GM23338 (cell line): ENCODE results near the gene ZMYND8. TPM values are rescaled to one million over a fixed set of nuclear protein-coding genes. Genes with fewer than 3 reads are reported as not detected.

ENCODE experiments used
- ATAC-seq: fragments of 200-7000 bp; cut with Tn5 transposase; 3 replicates; pipeline ENCODE4 v1.9.1; 2020
- DNase-seq: peaks from one replicate; pipeline ENCODE4 v3.0.0-alpha.2; 2015; ENCODE audit warnings: low spot score
- H2AFZ ChIP-seq: fragments of 200-600 bp; sonication (generic); 2 replicates; pipeline ENCODE4 v1.8.0; 2016; ENCODE audit warnings: antibody characterized with exemption, mild to moderate bottlenecking, moderate library complexity
- H3F3A ChIP-seq: fragments of 200-600 bp; sonication (generic); replicated peaks from 2 replicates; pipeline ENCODE4 v1.8.0; 2017; ENCODE audit warnings: antibody characterized with exemption, mixed run types, low read depth
- H3K27ac ChIP-seq: fragments of 200-600 bp; sonication (generic); 2 replicates; pipeline ENCODE4 v1.6.1; 2016; ENCODE audit warnings: low read depth
- H3K27me3 ChIP-seq: fragments of 200-600 bp; sonication (generic); 2 replicates; pipeline ENCODE4 v1.8.0; 2016; ENCODE audit warnings: mild to moderate bottlenecking, mixed run types, moderate library complexity; ENCODE audit not compliant: insufficient read depth
- H3K36me3 ChIP-seq: fragments of 200-600 bp; sonication (generic); 2 replicates; pipeline ENCODE4 v1.8.0; 2016; ENCODE audit warnings: mild to moderate bottlenecking; ENCODE audit not compliant: insufficient read depth
- H3K4me1 ChIP-seq: fragments of 200-600 bp; sonication (generic); 2 replicates; pipeline ENCODE4 v1.8.0; 2016; ENCODE audit warnings: mild to moderate bottlenecking, moderate library complexity; ENCODE audit not compliant: insufficient read depth
- H3K4me2 ChIP-seq: fragments of 200-600 bp; sonication (generic); 2 replicates; pipeline ENCODE4 v1.7.1; 2017; ENCODE audit warnings: mixed run types
- H3K4me3 ChIP-seq: fragments of 200-600 bp; sonication (generic); 2 replicates; pipeline ENCODE4 v1.6.1; 2016; ENCODE audit warnings: mixed run types
- H3K79me2 ChIP-seq: fragments of 200-600 bp; sonication (generic); replicated peaks from 2 replicates; pipeline ENCODE4 v1.8.0; 2017; ENCODE audit warnings: mild to moderate bottlenecking; ENCODE audit not compliant: insufficient read depth
- H3K9me2 ChIP-seq: fragments of 200-600 bp; sonication (generic); 2 replicates; pipeline ENCODE4 v1.8.0; 2017; ENCODE audit not compliant: insufficient read depth
- H4K20me1 ChIP-seq: fragments of 200-600 bp; sonication (generic); replicated peaks from 2 replicates; pipeline ENCODE4 v1.8.0; 2017; ENCODE audit warnings: mild to moderate bottlenecking; ENCODE audit not compliant: insufficient read depth
- H3K27ac Mint-ChIP-seq: 2 replicates; pipeline ENCODE4 v1.8.0; 2020; ENCODE audit warnings: inconsistent platforms, mild to moderate bottlenecking, moderate library complexity, mixed read lengths
- H3K27me3 Mint-ChIP-seq: 3 replicates; pipeline ENCODE4 v1.8.0; 2022; ENCODE audit warnings: low read depth, mild to moderate bottlenecking, moderate library complexity, mixed read lengths, inconsistent platforms; ENCODE audit not compliant: insufficient read depth, poor library complexity
- H3K36me3 Mint-ChIP-seq: 3 replicates; pipeline ENCODE4 v1.8.0; 2021; ENCODE audit warnings: low read depth, mild to moderate bottlenecking, inconsistent platforms, moderate library complexity, mixed read lengths
- H3K4me1 Mint-ChIP-seq: 3 replicates; pipeline ENCODE4 v1.8.0; 2020; ENCODE audit warnings: mild to moderate bottlenecking, inconsistent platforms, mixed read lengths
- H3K4me3 Mint-ChIP-seq: 3 replicates; pipeline ENCODE4 v1.8.0; 2021; ENCODE audit warnings: moderate library complexity, mild to moderate bottlenecking, inconsistent platforms, mixed read lengths
- H3K9me3 Mint-ChIP-seq: 3 replicates; pipeline ENCODE4 v1.8.0; 2020; ENCODE audit warnings: moderate library complexity, mild to moderate bottlenecking, inconsistent platforms, mixed read lengths
- CREB1 ChIP-seq: fragments of 250-450 bp; sonication (Bioruptor Pico); IDR thresholded peaks from 2 replicates; pipeline ENCODE4 v1.5.0; 2020; ENCODE audit warnings: low read depth, mild to moderate bottlenecking, moderate library complexity
- CTCF ChIP-seq, 2 experiments: fragments of 200-600 bp in 1 of 2; sonication (generic) in 1 of 2; conservative IDR thresholded peaks; 2 replicates each; pipeline versions ENCODE4 v1.5.1 to v1.6.1; 2016 to 2017; ENCODE audit warnings: antibody characterized with exemption in 2 of 2, low read depth in 2 of 2, mild to moderate bottlenecking in 2 of 2, moderate library complexity in 1 of 2
- ETS1 ChIP-seq: IDR thresholded peaks from 2 replicates; pipeline ENCODE4 v1.6.1; 2016; ENCODE audit warnings: antibody characterized with exemption
- EZH2 ChIP-seq: fragments of 200-600 bp; sonication (generic); IDR thresholded peaks from one replicate; pipeline ENCODE4 v1.8.0; 2017; ENCODE audit warnings: antibody characterized with exemption, mild to moderate bottlenecking, low read depth; ENCODE audit not compliant: unreplicated experiment
- EZH2phosphoT487 ChIP-seq: fragments of 200-600 bp; sonication (generic); IDR thresholded peaks from one replicate; pipeline ENCODE4 v1.8.1; 2018; ENCODE audit warnings: antibody characterized with exemption; ENCODE audit not compliant: unreplicated experiment
- JUNB ChIP-seq: IDR thresholded peaks from one replicate; pipeline ENCODE4 v1.6.1; 2016; ENCODE audit warnings: antibody characterized with exemption; ENCODE audit not compliant: unreplicated experiment
- NANOG ChIP-seq: IDR thresholded peaks from 2 replicates; pipeline ENCODE4 v1.6.1; 2016; ENCODE audit warnings: antibody characterized with exemption, borderline replicate concordance
- POLR2AphosphoS5 ChIP-seq: IDR thresholded peaks from 2 replicates; pipeline ENCODE4 v1.6.1; 2016; ENCODE audit warnings: antibody characterized with exemption, low read depth
- REST ChIP-seq: IDR thresholded peaks from one replicate; pipeline ENCODE4 v1.6.1; 2018; ENCODE audit warnings: antibody characterized with exemption; ENCODE audit not compliant: unreplicated experiment
- STAT1 ChIP-seq: IDR thresholded peaks from one replicate; pipeline ENCODE4 v1.6.1; 2016; ENCODE audit warnings: antibody characterized with exemption; ENCODE audit not compliant: unreplicated experiment
- ZNF114 ChIP-seq: fragments of 250-450 bp; sonication (Bioruptor Pico); IDR thresholded peaks from 2 replicates; pipeline ENCODE4 v1.5.0; 2020; ENCODE audit warnings: mild to moderate bottlenecking, moderate library complexity
- ZNF331 ChIP-seq: fragments of 250-450 bp; sonication (Bioruptor Pico); IDR thresholded peaks from 2 replicates; pipeline ENCODE4 v1.5.0; 2020; ENCODE audit warnings: low read depth, mild to moderate bottlenecking, moderate library complexity
- ZNF462 ChIP-seq: fragments of 250-450 bp; sonication (Bioruptor Pico); IDR thresholded peaks from 2 replicates; pipeline ENCODE4 v1.5.0; 2020; ENCODE audit warnings: mild to moderate bottlenecking, moderate library complexity
- polyA plus RNA-seq: library from polyadenylated mRNA; unstranded; fragments of >200 nt; fragmentation: Nextera tagmentation; extraction: Ambion mirVana; gene quantifications from 2 replicates; pipeline ENCODE4 v1.2.1, GENCODE V29; 2016
- total RNA-seq: library from RNA; depleted of rRNA; stranded (reverse); fragments of >200 nt; shearing (Covaris generic); gene quantifications from 2 replicates; pipeline ENCODE4 v1.2.3, GENCODE V29; 2014

Gene ZMYND8
- total and polyA plus RNA-seq, 2 experiments from 2014 or later, result 70.9 to 128 TPM

- H3K79me2 ChIP-seq, result peaks cover 96% of the 10 kb centered on the region
- peak overlapping the region; percentile 30 for H3K4me3 Mint-ChIP-seq
- ATAC-seq (peak; percentile 10), DNase-seq (peak; percentile 81)
- no peak overlapping the region for H2AFZ ChIP-seq
- peaks cover 66% of the 10 kb centered on the region for H3K36me3 Mint-ChIP-seq
- H3K9me2 ChIP-seq, result no peaks in the 10 kb centered on the region
- peaks cover 26% of the 10 kb centered on the region for H3K27me3 Mint-ChIP-seq
- H3K4me2 ChIP-seq, result peak overlapping the region; percentile 69
- H4K20me1 ChIP-seq, result no peaks in the 10 kb centered on the region; the same call in 1 of the 2 replicates
- H3K4me1 ChIP-seq, result peaks cover 89% of the 10 kb centered on the region
- H3K27ac ChIP-seq, result peak overlapping the region; percentile 97
- H3F3A ChIP-seq, result peaks cover 26% of the 10 kb centered on the region
- peak overlapping the region; percentile 8; the same call in 1 of the 2 replicates for H3K4me3 ChIP-seq
- H3K27me3 ChIP-seq, result no peaks in the 10 kb centered on the region
- no peak overlapping the region; the same call in 1 of the 2 replicates for H3K27ac Mint-ChIP-seq
- TF ChIP-seq CREB1 (CRISPR knock-in tag), result no peak
- no peak for TF ChIP-seq REST
- no peak for TF ChIP-seq EZH2
- TF ChIP-seq CTCF (conservative IDR thresholded peaks at IDR 0.05; ENCODE audit: low read depth in 2 of 2), result no peak
- TF ChIP-seq ZNF331 (CRISPR knock-in tag), result no peak
- TF ChIP-seq EZH2phosphoT487, result no peak
- TF ChIP-seq NANOG, result no peak
- no peak for TF ChIP-seq ZNF114 (CRISPR knock-in tag)
- no peak for TF ChIP-seq JUNB
- TF ChIP-seq POLR2AphosphoS5, result no peak; the same call in 1 of the 2 replicates
- TF ChIP-seq ZNF462 (CRISPR knock-in tag), result no peak
- no peak for TF ChIP-seq STAT1
- TF ChIP-seq ETS1, result no peak
- H3K36me3 ChIP-seq, result no peaks in the 10 kb centered on the region
- peaks cover 64% of the 10 kb centered on the region for H3K4me1 Mint-ChIP-seq
- H3K9me3 Mint-ChIP-seq, result no peaks in the 10 kb centered on the region; the same call in 2 of the 3 replicates
Observed at GRCh38 chr20:47358672-47359529, 2.4 kb upstream of the ZMYND8 start.
